OCI-LY7 (cell line): ENCODE measurements around the gene SYNPO. TPM values are rescaled to one million over a fixed set of nuclear protein-coding genes. Genes with fewer than 3 reads are reported as not detected.

Source experiments
- BruUV-seq: library from RNA; stranded (reverse); fragments of 400-500 nt; replicated peaks from 2 replicates; lab custom pipeline; 2021; lab: Mats Ljungman, UMichigan
- CTCF ChIA-PET: fragments of 300-600 bp; sonication (Branson Sonifier 250); formaldehyde crosslinking; loops from one replicate; lab custom pipeline; 2022; ENCODE audit warnings: antibody characterized with exemption; ENCODE audit not compliant: unreplicated experiment; lab: Charles Lee
- POLR2A ChIA-PET: fragments of 300-600 bp; sonication (Branson Sonifier 250); formaldehyde crosslinking; loops from one replicate; lab custom pipeline; 2022; ENCODE audit warnings: antibody characterized with exemption; lab: Charles Lee
- DNase-seq: peaks from one replicate; pipeline ENCODE4 v3.0.0-alpha.2; 2015; ENCODE audit warnings: low spot score
- H2AFZ ChIP-seq: fragments of 200-600 bp; sonication (generic), shearing (Covaris generic); 2 replicates; pipeline ENCODE4 v1.6.1; 2014; ENCODE audit warnings: mild to moderate bottlenecking, antibody characterized with exemption, low read length, moderate library complexity
- H3K27ac ChIP-seq: fragments of 200-600 bp; sonication (generic); 2 replicates; pipeline ENCODE4 v1.5.1; 2014; ENCODE audit warnings: mixed run types, low read depth, mild to moderate bottlenecking, moderate library complexity, low read length, inconsistent platforms; ENCODE audit not compliant: poor library complexity, severe bottlenecking
- H3K36me3 ChIP-seq: fragments of 200-600 bp; sonication (generic); 2 replicates; pipeline ENCODE4 v1.6.1; 2014; ENCODE audit warnings: mild to moderate bottlenecking, antibody characterized with exemption, low read length, moderate library complexity, mixed read lengths; ENCODE audit not compliant: insufficient read depth
- H3K4me1 ChIP-seq: fragments of 200-600 bp; sonication (generic); 2 replicates; pipeline ENCODE4 v1.5.1; 2014; ENCODE audit warnings: mild to moderate bottlenecking, low read length; ENCODE audit not compliant: insufficient read depth, poor library complexity, severe bottlenecking
- H3K4me2 ChIP-seq: fragments of 200-600 bp; sonication (generic); 2 replicates; pipeline ENCODE4 v1.6.1; 2014; ENCODE audit warnings: mild to moderate bottlenecking, low read length
- H3K4me3 ChIP-seq: fragments of 200-600 bp; sonication (generic); 2 replicates; pipeline ENCODE4 v1.5.1; 2014; ENCODE audit warnings: mild to moderate bottlenecking, low read depth, low read length; ENCODE audit not compliant: poor library complexity, severe bottlenecking
- H3K79me2 ChIP-seq: fragments of 200-600 bp; sonication (generic); 2 replicates; pipeline ENCODE4 v1.6.1; 2016; ENCODE audit warnings: low read depth, mild to moderate bottlenecking, low read length, moderate library complexity, mixed read lengths; ENCODE audit not compliant: insufficient read depth
- H3K9me2 ChIP-seq: fragments of 200-600 bp; sonication (generic); 2 replicates; pipeline ENCODE4 v1.6.1; 2016; ENCODE audit warnings: mild to moderate bottlenecking, low read length, mixed read lengths; ENCODE audit not compliant: insufficient read depth
- H3K9me3 ChIP-seq: fragments of 200-600 bp; sonication (generic); 2 replicates; pipeline ENCODE4 v1.6.1; 2014; ENCODE audit warnings: mild to moderate bottlenecking, mixed run types, low read length, mixed read lengths
- H4K20me1 ChIP-seq: fragments of 200-600 bp; sonication (generic); 2 replicates; pipeline ENCODE4 v1.6.1; 2014; ENCODE audit warnings: mild to moderate bottlenecking, antibody characterized with exemption, low read length, moderate library complexity, mixed read lengths; ENCODE audit not compliant: insufficient read depth
- EZH2phosphoT487 ChIP-seq: fragments of 200-600 bp; sonication (generic); IDR thresholded peaks from 2 replicates; pipeline ENCODE4 v1.6.1; 2018; ENCODE audit warnings: low read depth, borderline replicate concordance, mild to moderate bottlenecking, mixed run types, antibody characterized with exemption, low read length, moderate library complexity, mixed read lengths
- intact Hi-C: fragments of 100-400 bp; cut with micrococcal nuclease; formaldehyde crosslinking; loops from one replicate; pipeline ENCODE4 v1.10.0; 2022; ENCODE audit not compliant: unreplicated experiment
- total RNA-seq, 2 experiments: library from RNA; depleted of rRNA in 1 of 2; stranded (reverse); fragments of >200 nt in 1 of 2; shearing (Covaris generic) in 1 of 2; gene quantifications; 2 replicates each; pipeline ENCODE4 v1.2.3, GENCODE V29; 2014 to 2022
- TF ChIP-seq, protein P1 (sequence below): fragments of 200-600 bp; sonication (generic); conservative IDR thresholded peaks from 2 replicates; pipeline ENCODE4 v1.5.1; 2014; ENCODE audit warnings: mild to moderate bottlenecking, antibody characterized with exemption, low read length, moderate library complexity, mixed read lengths

The SYNPO gene
- total RNA-seq, 2 experiments from 2014 or later = 0.08 TPM; not detected in 1

DNA sequence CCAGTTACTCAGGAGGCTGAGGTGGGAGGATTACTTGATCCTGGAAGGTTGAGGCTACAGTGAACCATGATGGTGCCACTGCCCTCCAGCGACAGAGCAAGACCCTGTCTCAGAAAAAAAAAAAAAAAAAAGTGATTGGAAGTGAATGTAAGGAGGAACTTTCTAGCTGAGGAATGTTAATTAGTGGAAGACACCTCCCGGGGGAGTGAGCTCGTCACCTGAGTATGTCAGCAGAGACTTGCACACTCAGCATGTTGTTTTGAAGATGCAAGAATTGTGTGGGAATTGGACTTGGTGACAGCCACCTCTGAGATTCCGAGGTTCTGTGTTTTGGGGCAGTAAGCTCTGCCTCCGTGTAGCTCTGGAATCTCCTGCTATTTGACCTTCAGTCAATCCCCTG is 3.6 kb downstream of the SYNPO start:
- H4K20me1 ChIP-seq = no peaks in the 10 kb centered on the region
- POLR2A ChIA-PET = no interaction called here
- no peaks in the 10 kb centered on the region for H3K36me3 ChIP-seq
- H3K27ac ChIP-seq = no peak overlapping the region
- H3K9me3 ChIP-seq = no peaks in the 10 kb centered on the region
- no peaks in the 10 kb centered on the region for H3K4me1 ChIP-seq
- DNase-seq = no peak
- intact Hi-C loops = no loop called here
- no peak overlapping the region for H3K4me3 ChIP-seq
- BruUV-seq = no TSS peak
- no peak overlapping the region for H2AFZ ChIP-seq
- no peak overlapping the region for H3K4me2 ChIP-seq
- CTCF ChIA-PET = interaction anchor here (0.6 kb wide), 1 partner anchor 11 kb away, joined by 3 read pairs; no protein-coding TSS in a partner anchor
- no peaks in the 10 kb centered on the region for H3K79me2 ChIP-seq
- TF ChIP-seq, protein P1, sequence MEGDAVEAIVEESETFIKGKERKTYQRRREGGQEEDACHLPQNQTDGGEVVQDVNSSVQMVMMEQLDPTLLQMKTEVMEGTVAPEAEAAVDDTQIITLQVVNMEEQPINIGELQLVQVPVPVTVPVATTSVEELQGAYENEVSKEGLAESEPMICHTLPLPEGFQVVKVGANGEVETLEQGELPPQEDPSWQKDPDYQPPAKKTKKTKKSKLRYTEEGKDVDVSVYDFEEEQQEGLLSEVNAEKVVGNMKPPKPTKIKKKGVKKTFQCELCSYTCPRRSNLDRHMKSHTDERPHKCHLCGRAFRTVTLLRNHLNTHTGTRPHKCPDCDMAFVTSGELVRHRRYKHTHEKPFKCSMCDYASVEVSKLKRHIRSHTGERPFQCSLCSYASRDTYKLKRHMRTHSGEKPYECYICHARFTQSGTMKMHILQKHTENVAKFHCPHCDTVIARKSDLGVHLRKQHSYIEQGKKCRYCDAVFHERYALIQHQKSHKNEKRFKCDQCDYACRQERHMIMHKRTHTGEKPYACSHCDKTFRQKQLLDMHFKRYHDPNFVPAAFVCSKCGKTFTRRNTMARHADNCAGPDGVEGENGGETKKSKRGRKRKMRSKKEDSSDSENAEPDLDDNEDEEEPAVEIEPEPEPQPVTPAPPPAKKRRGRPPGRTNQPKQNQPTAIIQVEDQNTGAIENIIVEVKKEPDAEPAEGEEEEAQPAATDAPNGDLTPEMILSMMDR = no peak
- no peak for TF ChIP-seq EZH2phosphoT487
- no peaks in the 10 kb centered on the region for H3K9me2 ChIP-seq

DNA sequence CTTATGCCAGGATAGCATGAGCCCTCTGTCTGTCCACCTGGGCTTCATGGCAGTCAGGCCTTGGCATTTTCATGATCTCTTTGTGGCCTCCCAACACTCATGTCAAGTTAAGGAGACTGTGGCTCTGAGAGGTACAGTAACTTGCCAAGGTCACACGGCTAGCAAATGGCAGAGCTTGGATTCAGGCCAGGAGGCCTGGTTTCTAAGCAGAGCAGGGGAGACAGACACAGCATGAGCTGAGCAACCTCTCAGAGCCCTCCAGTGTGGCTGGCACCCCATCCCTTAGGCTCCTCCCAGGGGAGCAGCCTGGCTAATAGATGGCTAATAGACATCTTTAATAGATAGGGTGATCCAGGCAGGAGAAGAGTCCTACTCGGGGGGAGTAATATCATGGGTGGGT is 4.1 kb downstream of the SYNPO start:
- H3K36me3 ChIP-seq = no peaks in the 10 kb centered on the region
- H3K27ac ChIP-seq = no peak overlapping the region
- intact Hi-C loops = no loop called here
- H4K20me1 ChIP-seq = no peaks in the 10 kb centered on the region
- no peak overlapping the region for H3K4me2 ChIP-seq
- POLR2A ChIA-PET = no interaction called here
- H2AFZ ChIP-seq = no peak overlapping the region
- no peaks in the 10 kb centered on the region for H3K9me2 ChIP-seq
- CTCF ChIA-PET = interaction anchor here (0.6 kb wide), 1 partner anchor 10 kb away, joined by 3 read pairs; no protein-coding TSS in a partner anchor
- no peaks in the 10 kb centered on the region for H3K4me1 ChIP-seq
- no peaks in the 10 kb centered on the region for H3K79me2 ChIP-seq
- no TSS peak for BruUV-seq
- DNase-seq = no peak
- no peaks in the 10 kb centered on the region for H3K9me3 ChIP-seq
- TF ChIP-seq, protein P1 = no peak
- TF ChIP-seq EZH2phosphoT487 = no peak
- no peak overlapping the region for H3K4me3 ChIP-seq

DNA sequence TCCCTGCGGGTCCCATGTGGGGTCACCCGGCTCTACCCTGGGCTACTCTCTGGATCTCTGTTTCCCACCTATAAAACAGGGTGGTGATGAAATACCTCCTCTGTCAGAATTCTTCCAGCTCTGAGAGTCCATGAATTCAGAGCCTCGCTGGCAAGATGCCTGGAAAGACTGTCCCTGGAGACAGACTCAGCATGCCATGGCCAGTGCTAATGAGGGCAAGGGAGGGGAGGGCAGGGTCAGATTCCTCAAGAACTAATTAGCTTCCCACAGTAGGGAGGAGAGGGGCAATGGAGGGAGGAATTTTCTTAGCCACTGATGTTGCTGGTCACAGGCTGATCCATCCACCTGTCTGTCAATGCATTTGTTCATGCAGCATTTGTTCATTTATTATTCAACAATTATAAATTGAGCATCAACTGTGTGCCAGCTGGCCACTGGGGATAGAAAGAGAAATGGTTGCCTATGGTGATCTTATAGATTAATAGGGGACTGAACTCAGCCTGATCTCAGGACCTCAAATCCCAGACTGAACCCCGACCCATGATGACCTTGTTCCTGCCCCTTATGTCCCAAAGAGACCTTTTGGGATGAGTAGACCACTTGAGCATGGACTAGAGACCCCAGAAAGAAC is 4.7 kb downstream of the SYNPO start:
- no peak for DNase-seq
- H3K9me2 ChIP-seq = no peaks in the 10 kb centered on the region
- ChIA-PET CTCF (no interaction called here), POLR2A (interaction anchor here (0.7 to 0.8 kb wide), 2 partner anchors 10 to 137 kb away, joined by 3 to 4 read pairs; partner anchors contain the start of gene NDST1)
- H3K79me2 ChIP-seq = no peaks in the 10 kb centered on the region
- H3K4me2 ChIP-seq = no peak overlapping the region
- H2AFZ ChIP-seq = no peak overlapping the region
- no peaks in the 10 kb centered on the region for H3K4me1 ChIP-seq
- intact Hi-C loops = no loop called here
- H3K36me3 ChIP-seq = no peaks in the 10 kb centered on the region
- H3K4me3 ChIP-seq = no peak overlapping the region
- TF ChIP-seq EZH2phosphoT487 = no peak
- TF ChIP-seq, protein P1 = no peak
- no peaks in the 10 kb centered on the region for H3K9me3 ChIP-seq
- BruUV-seq = no TSS peak
- H4K20me1 ChIP-seq = no peaks in the 10 kb centered on the region
- H3K27ac ChIP-seq = no peak overlapping the region
